ENCODE results near the gene FN1.

- TF ChIP-seq CTCF (IDR thresholded peaks at IDR 0.05): no peak
- TF ChIP-seq EZH2 (IDR thresholded peaks at IDR 0.05): no peak
Measured at GRCh38 chr2:215394102-215394805, 41.6 kb downstream of the FN1 start.
